NCI-H1694 (cell line): Measurements from ENCODE around the gene CAMKK1.

ENCODE experiments used
- DNase-seq: peaks from one replicate; lab custom pipeline; 2025; lab: John Stamatoyannopoulos, UW

Gene CAMKK1

GRCh38 chr17:3812284-3812683 is 80.6 kb downstream of the CAMKK1 start:
- no peak for DNase-seq
